Lower lobe of right lung (tissue), 2 donors: Measurements from ENCODE around the gene CKAP2. TPM values are rescaled to one million over a fixed set of nuclear protein-coding genes. Genes with fewer than 3 reads are reported as not detected.
A peak's percentile ranks its signal among the peaks of the same experiment; 100 is the strongest.

Source experiments
- ATAC-seq, 2 donors: fragments of 200-7000 bp; cut with Tn5 transposase; one replicate each; pipeline ENCODE4 v1.9.1; 2020 to 2022; ENCODE audit warnings: mild to moderate bottlenecking in 2 of 2, moderate library complexity in 2 of 2
- DNase-seq: peaks from one replicate; pipeline ENCODE4 v3.0.0-alpha.2; 2020
- H3K27ac ChIP-seq: fragments of 200-600 bp; one replicate; pipeline ENCODE4 v1.8.0; 2022
- H3K27me3 ChIP-seq: fragments of 200-600 bp; one replicate; pipeline ENCODE4 v1.8.0; 2022; ENCODE audit warnings: low read depth
- H3K36me3 ChIP-seq: fragments of 200-600 bp; one replicate; pipeline ENCODE4 v1.8.0; 2022; ENCODE audit warnings: mild to moderate bottlenecking
- H3K4me1 ChIP-seq: fragments of 200-600 bp; one replicate; pipeline ENCODE4 v1.8.0; 2022
- H3K4me3 ChIP-seq: fragments of 200-600 bp; one replicate; pipeline ENCODE4 v1.8.0; 2022; ENCODE audit warnings: mild to moderate bottlenecking
- H3K9me3 ChIP-seq: fragments of 200-600 bp; one replicate; pipeline ENCODE4 v1.8.0; 2022
- intact Hi-C: fragments of 100-400 bp; cut with DNase I; formaldehyde crosslinking; loops from one replicate; pipeline ENCODE4 v1.11.0; 2022
- total RNA-seq: library from RNA; stranded (reverse); fragmentation: NEBNext Ultra II Directional; extraction: Animal tissue kit (Norgen Biotek cat#: 25700); gene quantifications from one replicate; pipeline ENCODE4 v1.2.1, GENCODE V29; 2021
- TF ChIP-seq, protein P1 (sequence below): fragments of 200-600 bp; IDR thresholded peaks from one replicate; pipeline ENCODE4 v1.8.0; 2022; ENCODE audit warnings: antibody characterized with exemption, mild to moderate bottlenecking
- donor health status: DM: no; HTN: yes; CAD: no; lungs with severe emphysema.

The CKAP2 gene
- total RNA-seq, 1 donor from 2014 or later = 10.4 TPM

DNA sequence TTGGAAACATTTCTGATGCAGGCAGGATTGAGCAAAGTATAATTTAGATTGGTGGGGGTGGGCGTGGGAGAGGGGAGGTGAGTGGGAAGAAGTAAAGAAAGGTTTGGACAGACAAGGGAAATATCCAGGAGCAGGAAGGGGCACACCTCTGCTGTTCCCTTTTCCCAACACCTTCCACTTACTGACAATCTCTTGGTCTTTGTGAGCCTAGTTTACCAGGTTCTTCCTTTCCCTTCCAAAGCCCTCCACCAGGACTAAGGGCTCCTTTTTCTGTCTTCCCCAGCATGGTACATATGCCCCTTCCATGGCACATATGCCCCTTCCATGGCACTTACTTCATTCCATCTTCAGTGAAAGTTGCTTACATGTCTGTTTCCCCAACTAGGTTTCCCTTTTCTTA is 43.1 kb upstream of the CKAP2 start:
- TF ChIP-seq, protein P1, sequence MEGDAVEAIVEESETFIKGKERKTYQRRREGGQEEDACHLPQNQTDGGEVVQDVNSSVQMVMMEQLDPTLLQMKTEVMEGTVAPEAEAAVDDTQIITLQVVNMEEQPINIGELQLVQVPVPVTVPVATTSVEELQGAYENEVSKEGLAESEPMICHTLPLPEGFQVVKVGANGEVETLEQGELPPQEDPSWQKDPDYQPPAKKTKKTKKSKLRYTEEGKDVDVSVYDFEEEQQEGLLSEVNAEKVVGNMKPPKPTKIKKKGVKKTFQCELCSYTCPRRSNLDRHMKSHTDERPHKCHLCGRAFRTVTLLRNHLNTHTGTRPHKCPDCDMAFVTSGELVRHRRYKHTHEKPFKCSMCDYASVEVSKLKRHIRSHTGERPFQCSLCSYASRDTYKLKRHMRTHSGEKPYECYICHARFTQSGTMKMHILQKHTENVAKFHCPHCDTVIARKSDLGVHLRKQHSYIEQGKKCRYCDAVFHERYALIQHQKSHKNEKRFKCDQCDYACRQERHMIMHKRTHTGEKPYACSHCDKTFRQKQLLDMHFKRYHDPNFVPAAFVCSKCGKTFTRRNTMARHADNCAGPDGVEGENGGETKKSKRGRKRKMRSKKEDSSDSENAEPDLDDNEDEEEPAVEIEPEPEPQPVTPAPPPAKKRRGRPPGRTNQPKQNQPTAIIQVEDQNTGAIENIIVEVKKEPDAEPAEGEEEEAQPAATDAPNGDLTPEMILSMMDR = no peak
- H3K4me1 ChIP-seq = no peaks in the 10 kb centered on the region
- no peak overlapping the region for H3K4me3 ChIP-seq
- no peak overlapping the region for H3K27ac ChIP-seq
- no peaks in the 10 kb centered on the region for H3K27me3 ChIP-seq
- H3K9me3 ChIP-seq = no peaks in the 10 kb centered on the region
- intact Hi-C loops = no loop called here
- DNase-seq (no peak), ATAC-seq (no peak)
- H3K36me3 ChIP-seq = peaks cover 67% of the 10 kb centered on the region

DNA sequence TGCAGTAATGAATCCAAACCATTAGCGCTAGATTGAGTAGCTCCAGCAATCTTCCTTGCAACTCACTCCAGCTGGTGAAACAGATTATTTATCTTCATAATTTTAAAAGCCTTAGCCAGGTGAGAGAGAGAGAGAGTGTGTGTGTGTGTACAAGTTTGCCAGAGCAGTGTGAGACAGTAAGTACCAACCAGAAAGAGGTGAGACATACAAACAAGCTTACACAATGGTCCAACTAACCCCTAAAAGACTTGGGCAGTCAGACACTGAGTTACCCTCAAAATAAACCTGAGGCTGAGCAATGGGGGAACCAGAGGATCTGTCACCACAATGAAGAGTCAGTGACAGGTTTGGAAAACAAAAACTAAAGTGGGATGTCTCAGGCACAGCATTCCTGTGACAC is 41.2 kb upstream of the CKAP2 start:
- Histone ChIP-seq H3K4me1 (no peaks in the 10 kb centered on the region), H3K27ac (no peak overlapping the region), H3K9me3 (no peaks in the 10 kb centered on the region), H3K4me3 (no peak overlapping the region), H3K27me3 (no peaks in the 10 kb centered on the region), H3K36me3 (peaks cover 86% of the 10 kb centered on the region)
- TF ChIP-seq, protein P1 = no peak
- ATAC-seq (no peak), DNase-seq (no peak)
- intact Hi-C loops = no loop called here

DNA sequence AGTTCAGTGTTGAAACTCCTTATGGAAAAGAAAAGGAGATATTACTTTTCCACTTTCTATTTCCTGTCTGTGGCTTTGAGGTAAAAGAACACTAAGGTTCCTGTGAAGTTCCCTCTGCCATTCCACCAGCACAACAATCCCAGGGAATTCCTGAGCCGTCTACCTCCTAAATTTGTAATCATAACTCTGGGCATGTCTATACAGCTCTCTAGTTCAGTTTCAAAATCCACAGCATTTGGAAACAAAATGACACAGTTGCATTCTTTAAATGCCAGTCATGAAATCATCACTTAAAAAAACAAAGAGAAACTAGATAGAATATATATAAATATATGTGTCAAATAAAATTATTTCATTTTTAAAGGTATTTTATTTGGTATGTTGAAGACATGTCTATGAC is 40.3 kb upstream of the CKAP2 start:
- H3K9me3 ChIP-seq = no peaks in the 10 kb centered on the region
- no peaks in the 10 kb centered on the region for H3K4me1 ChIP-seq
- intact Hi-C loops = no loop called here
- no peak for ATAC-seq
- peaks cover 89% of the 10 kb centered on the region for H3K36me3 ChIP-seq
- H3K27me3 ChIP-seq = no peaks in the 10 kb centered on the region
- DNase-seq = no peak
- TF ChIP-seq, protein P1 = no peak
- H3K4me3 ChIP-seq = no peak overlapping the region
- no peak overlapping the region for H3K27ac ChIP-seq

DNA sequence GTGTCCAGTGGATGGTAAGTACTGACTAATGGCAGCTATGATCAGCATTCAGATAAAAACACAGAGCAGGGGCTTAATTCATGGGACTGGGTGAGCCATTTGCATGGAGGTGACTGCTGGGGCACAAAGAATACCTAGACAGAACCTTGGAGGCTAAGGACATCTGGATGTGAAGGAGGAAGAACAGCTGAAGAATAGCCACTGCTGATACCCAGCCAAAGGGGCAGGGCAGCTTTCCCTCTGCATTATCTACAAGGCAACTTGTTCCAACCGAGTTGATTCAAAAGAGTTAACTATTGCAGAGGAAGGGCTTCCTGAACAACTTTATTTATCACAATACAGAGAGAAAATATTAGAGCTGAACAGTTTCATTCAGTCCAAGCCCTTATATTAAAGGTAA is 36.2 kb upstream of the CKAP2 start:
- H3K36me3 ChIP-seq = peaks cover 99% of the 10 kb centered on the region
- DNase-seq (no peak), ATAC-seq (no peak)
- TF ChIP-seq, protein P1 = no peak
- H3K4me1 ChIP-seq = no peaks in the 10 kb centered on the region
- H3K27ac ChIP-seq = no peak overlapping the region
- H3K27me3 ChIP-seq = no peaks in the 10 kb centered on the region
- no peaks in the 10 kb centered on the region for H3K9me3 ChIP-seq
- intact Hi-C loops = no loop called here
- no peak overlapping the region for H3K4me3 ChIP-seq

DNA sequence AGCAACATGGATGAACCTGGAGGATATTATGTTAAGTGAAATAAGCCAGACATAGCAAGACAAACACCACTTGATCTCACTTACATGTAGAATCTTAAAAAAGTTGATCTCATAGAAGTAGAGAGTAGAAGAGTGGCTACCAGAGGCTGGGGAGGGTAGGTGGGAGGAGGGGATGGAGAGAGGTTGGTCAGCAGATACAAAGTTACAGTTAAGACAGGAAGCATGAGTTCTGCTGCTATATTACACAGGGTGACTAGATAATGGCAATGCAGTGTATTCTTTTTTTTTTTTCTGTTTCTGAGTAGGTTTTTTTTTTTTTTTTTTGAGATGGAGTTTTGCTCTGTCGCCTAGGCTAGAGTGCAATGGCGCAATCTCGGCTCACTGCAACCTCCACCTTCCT is 34.1 kb upstream of the CKAP2 start:
- intact Hi-C loops = no loop called here
- TF ChIP-seq, protein P1 = no peak
- Histone ChIP-seq H3K27me3 (no peaks in the 10 kb centered on the region), H3K4me1 (no peaks in the 10 kb centered on the region), H3K4me3 (no peak overlapping the region), H3K9me3 (no peaks in the 10 kb centered on the region), H3K36me3 (peaks cover 99% of the 10 kb centered on the region), H3K27ac (no peak overlapping the region)
- no peak for ATAC-seq
- DNase-seq = no peak

DNA sequence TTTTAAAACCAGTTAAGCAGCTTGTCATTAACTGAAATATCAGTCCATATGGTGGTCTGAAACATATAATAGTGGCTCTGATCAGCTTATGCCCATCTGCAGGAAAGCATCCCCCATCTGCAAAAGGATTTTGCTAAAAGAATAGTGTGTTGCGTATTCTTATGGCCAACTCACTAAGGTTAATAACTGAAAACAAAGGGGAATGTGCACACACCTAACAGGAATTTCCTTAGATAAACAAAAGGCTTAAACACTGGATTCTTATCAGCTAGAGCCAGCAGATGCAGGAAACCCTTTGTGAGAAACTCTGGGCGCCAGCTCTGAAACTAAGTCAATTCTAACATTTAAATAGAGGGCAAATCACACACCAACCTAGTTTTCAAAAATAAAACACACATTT is 27.0 kb upstream of the CKAP2 start:
- intact Hi-C loops = no loop called here
- peaks cover 85% of the 10 kb centered on the region for H3K36me3 ChIP-seq
- ATAC-seq = peak in 1 of 2 donors; percentile 73
- DNase-seq = no peak
- no peak overlapping the region for H3K4me3 ChIP-seq
- no peaks in the 10 kb centered on the region for H3K27me3 ChIP-seq
- no peak overlapping the region for H3K27ac ChIP-seq
- peaks cover 5% of the 10 kb centered on the region for H3K4me1 ChIP-seq
- no peaks in the 10 kb centered on the region for H3K9me3 ChIP-seq
- TF ChIP-seq, protein P1 = no peak
